Immature natural killer cell (primary cell): Measurements from ENCODE around the gene CAMK2B. TPM values are rescaled to one million over a fixed set of nuclear protein-coding genes. Genes with fewer than 3 reads are reported as not detected.

ENCODE experiments used
- polyA plus RNA-seq, 3 donors: library from polyadenylated mRNA; unstranded; fragments of 300-500 nt; fragmentation: Illumina TruSeq; gene quantifications; one replicate each; pipeline ENCODE4 v1.2.3, GENCODE V29; 2021

Gene CAMK2B
- polyA plus RNA-seq, 3 donors from 2014 or later: not detected

Other genes starting within 250 kb of the CAMK2B start
- gene POLM, start 243.1 kb downstream of the CAMK2B start, polyA plus RNA-seq: 10 to 100 TPM in 1 of 3 donors, 1 to 10 TPM in 2; 5.1 to 23.3 (median 7.2) TPM
- gene AEBP1, start 221.2 kb downstream of the CAMK2B start, polyA plus RNA-seq: 1 to 10 TPM in 2 of 3 donors, not detected in 1; 1.5 TPM
- 10 to 100 TPM; 39.8 to 65.7 (median 48.4) TPM for gene POLD2, start 202.0 kb downstream of the CAMK2B start, polyA plus RNA-seq
- not detected for gene MYL7, start 184.3 kb downstream of the CAMK2B start, polyA plus RNA-seq
- gene GCK, start 136.2 kb downstream of the CAMK2B start, polyA plus RNA-seq: not detected
- gene YKT6, start 124.6 kb downstream of the CAMK2B start, polyA plus RNA-seq: 10 to 100 TPM; 39.1 to 64.9 (median 56.9) TPM
- 10 to 100 TPM; 43.3 to 60.4 (median 56.3) TPM for gene NUDCD3, start 165.1 kb upstream of the CAMK2B start, polyA plus RNA-seq
- gene NPC1L1, start 215.7 kb upstream of the CAMK2B start, polyA plus RNA-seq: not detected
- gene DDX56, start 248.3 kb upstream of the CAMK2B start, polyA plus RNA-seq: 10 to 100 TPM; 29.3 to 41.9 (median 33.8) TPM